HepG2 (cell line): ENCODE results near the gene CEBPB. TPM values are rescaled to one million over a fixed set of nuclear protein-coding genes. Genes with fewer than 3 reads are reported as not detected.

Experiments
- AGO2 ChIP-seq: fragments of 200-400 bp; formaldehyde crosslinking; optimal IDR thresholded peaks from 2 replicates; pipeline ENCODE3; 2017; ENCODE audit warnings: mild to moderate bottlenecking, low read depth, low read length, moderate library complexity
- AKNA ChIP-seq: sonication (generic); formaldehyde crosslinking; IDR thresholded peaks from 2 replicates; pipeline ENCODE4 v1.4.0; 2020; ENCODE audit warnings: missing genetic modification reagents, borderline replicate concordance
- KLF12 ChIP-seq: sonication (generic); formaldehyde crosslinking; IDR thresholded peaks from 2 replicates; pipeline ENCODE4 v1.4.0; 2020; ENCODE audit warnings: missing genetic modification reagents, borderline replicate concordance
- SOX5 ChIP-seq: IDR thresholded peaks from 2 replicates; pipeline ENCODE4 v1.6.1; 2016; ENCODE audit warnings: borderline replicate concordance
- SRSF9 ChIP-seq: fragments of 200-400 bp; formaldehyde crosslinking; IDR thresholded peaks from 2 replicates; pipeline ENCODE4 v1.6.1; 2018; ENCODE audit warnings: borderline replicate concordance, mild to moderate bottlenecking, low read depth, low read length; ENCODE audit not compliant: insufficient read depth, poor library complexity, severe bottlenecking
- TFDP2 ChIP-seq: sonication (generic); formaldehyde crosslinking; IDR thresholded peaks from 2 replicates; pipeline ENCODE4 v1.4.0; 2020; ENCODE audit warnings: missing genetic modification reagents
- UBTF ChIP-seq: sonication (generic); formaldehyde crosslinking; IDR thresholded peaks from 2 replicates; pipeline ENCODE4 v1.4.0; 2020; ENCODE audit warnings: mild to moderate bottlenecking, missing genetic modification reagents
- ZNF407 ChIP-seq: sonication (generic); formaldehyde crosslinking; IDR thresholded peaks from one replicate; pipeline ENCODE4 v1.5.1; 2020; ENCODE audit warnings: mild to moderate bottlenecking, missing genetic modification reagents; ENCODE audit errors: not compliant biosample characterization
- polyA plus RNA-seq, 8 experiments: library from polyadenylated mRNA; depleted of rRNA in 3 of 8; stranded (reverse) in 7 of 8; unstranded in 1 of 8; fragments of >200 nt; fragmentation: Illumina TruSeq in 4 of 8; extraction: Trizol in 4 of 8; gene quantifications; 2 replicates each; pipeline versions ENCODE4 v1.2.1 to v1.2.3, GENCODE V29; 2011 to 2016; ENCODE audit warnings: low read depth in 4 of 8, missing spikeins in 1 of 8, mixed read lengths in 1 of 8; ENCODE audit not compliant: insufficient read depth in 1 of 8
- total RNA-seq, 5 experiments: library from RNA; depleted of rRNA; stranded (reverse); fragments of >200 nt; fragmentation: Illumina TruSeq; extraction: Trizol; gene quantifications; 2 replicates each; pipeline ENCODE4 v1.2.3, GENCODE V29; 2016; ENCODE audit warnings: low read depth in 1 of 5

Gene CEBPB
- total and polyA plus RNA-seq, 2 of the 13 experiments (the other 11 are each of a cell fraction or from before 2014, with no cell fraction given) = 18.5 to 28.2 TPM

GRCh38 chr20:50190251-50191064, at the start of gene CEBPB (continued):
- TF ChIP-seq ZNF407 (CRISPR knock-in tag) (peak; percentile 80), AKNA (CRISPR knock-in tag) (no peak), KLF12 (CRISPR knock-in tag) (no peak; the same call in 1 of the 2 replicates), SRSF9 (no peak), AGO2 (peak; percentile 93), TFDP2 (CRISPR knock-in tag) (peak; percentile 68), SOX5 (CRISPR knock-in tag) (peak; percentile 35; the same call in 1 of the 2 replicates), UBTF (CRISPR knock-in tag) (peak; percentile 96)
